Fibroblast of skin of right quadriceps (primary cell): ENCODE data around the gene AIPL1.

Source experiments
- DNase-seq: peaks from one replicate; pipeline ENCODE4 v3.0.0-alpha.2; 2013

Gene AIPL1

GRCh38 chr17:6413065-6413464, 21.9 kb downstream of the AIPL1 start:
- DNase-seq, result peak; percentile 39

GRCh38 chr17:6408735-6409134, 26.2 kb downstream of the AIPL1 start:
- DNase-seq, result no peak

- DNase-seq, result no peak
These were observed 26.6 kb downstream of the AIPL1 start for GRCh38 chr17:6408276-6408675.

DNA sequence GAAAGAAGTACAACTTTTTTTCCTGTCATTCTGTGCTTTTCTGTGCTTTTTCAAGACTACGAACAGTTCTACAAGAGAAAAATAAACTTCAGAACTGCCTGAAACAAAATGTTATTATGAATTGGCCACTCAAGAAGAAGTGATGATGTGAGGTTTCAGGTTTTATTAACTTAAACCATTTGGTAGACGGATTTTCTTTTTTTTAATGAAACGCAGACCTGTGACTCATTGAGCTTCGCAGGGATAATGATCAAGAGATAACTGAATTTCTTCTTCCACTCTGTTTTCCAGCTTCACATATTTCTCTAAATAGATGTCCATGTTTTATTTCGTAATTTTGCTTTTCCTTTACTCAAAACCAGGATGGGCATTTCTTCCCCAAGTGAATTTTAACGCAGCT, 32.7 kb downstream of the AIPL1 start:
- DNase-seq, result peak; percentile 63

- no peak for DNase-seq
These were observed 36.0 kb downstream of the AIPL1 start for GRCh38 chr17:6398955-6399354.

- no peak for DNase-seq
These were observed 40.8 kb downstream of the AIPL1 start for GRCh38 chr17:6394055-6394606.

DNA sequence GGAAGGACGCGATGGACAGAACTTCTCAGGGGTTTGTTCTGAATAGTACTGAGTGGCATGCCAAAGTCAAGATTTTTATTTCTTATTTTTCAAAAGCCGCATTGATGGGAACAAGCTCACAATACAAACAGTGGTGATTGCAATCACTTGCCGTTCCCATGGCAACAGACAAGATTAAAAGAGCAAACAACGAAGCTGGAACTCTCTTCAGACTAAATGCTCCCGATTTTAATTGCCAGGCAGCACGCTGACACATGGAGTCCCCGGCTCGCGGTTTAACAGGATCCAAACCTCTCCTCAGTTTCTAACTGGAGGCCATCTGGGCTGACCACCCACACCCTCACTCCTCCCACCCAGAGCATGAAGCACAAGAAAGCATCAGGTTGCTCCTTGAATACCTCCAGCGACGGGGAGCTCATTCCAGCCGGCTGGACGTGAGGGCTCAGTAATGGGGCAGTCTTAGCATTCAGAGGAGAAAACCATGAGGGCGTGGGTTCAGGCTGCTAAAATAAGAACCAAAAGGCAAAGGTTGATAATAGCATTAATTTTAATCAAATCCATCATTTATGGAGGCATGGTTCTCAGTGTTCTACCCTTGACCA, 41.5 kb downstream of the AIPL1 start:
- DNase-seq, result no peak

DNA sequence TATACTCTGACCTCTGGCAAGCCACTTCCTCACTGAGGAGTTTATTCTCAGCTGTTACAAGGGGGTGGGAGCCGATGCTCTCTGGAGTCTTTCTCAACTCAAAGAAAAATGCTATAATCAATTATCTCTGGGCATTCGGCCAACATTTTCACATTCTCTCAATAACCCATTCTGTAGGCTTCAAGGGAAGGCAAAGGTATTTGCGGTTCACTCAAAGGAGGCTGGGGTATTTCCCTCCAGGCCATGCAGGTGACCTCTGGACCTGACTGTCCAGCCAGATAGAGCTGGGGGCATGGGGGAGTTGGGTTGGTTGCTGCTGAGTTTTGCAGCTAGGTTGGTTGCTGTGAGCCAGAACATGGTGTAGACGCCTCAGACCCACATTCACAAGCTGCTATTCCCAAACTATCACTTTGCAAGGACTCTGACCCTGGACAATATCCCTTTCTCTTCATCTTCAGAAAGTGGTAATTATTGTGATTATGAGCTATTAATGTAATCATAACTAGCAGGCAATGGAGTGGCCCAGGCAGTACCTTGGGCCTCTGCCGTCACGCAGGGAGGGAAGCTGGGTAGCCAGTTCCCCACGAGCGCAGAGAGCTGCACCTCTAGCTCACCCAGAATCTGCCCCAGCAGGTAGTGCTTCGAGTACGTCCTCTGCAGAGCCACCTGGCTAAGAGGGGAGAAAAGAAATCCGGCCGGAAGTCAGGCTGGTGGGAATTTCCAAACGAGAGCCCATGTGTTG, 42.1 kb downstream of the AIPL1 start:
- no peak for DNase-seq

DNA sequence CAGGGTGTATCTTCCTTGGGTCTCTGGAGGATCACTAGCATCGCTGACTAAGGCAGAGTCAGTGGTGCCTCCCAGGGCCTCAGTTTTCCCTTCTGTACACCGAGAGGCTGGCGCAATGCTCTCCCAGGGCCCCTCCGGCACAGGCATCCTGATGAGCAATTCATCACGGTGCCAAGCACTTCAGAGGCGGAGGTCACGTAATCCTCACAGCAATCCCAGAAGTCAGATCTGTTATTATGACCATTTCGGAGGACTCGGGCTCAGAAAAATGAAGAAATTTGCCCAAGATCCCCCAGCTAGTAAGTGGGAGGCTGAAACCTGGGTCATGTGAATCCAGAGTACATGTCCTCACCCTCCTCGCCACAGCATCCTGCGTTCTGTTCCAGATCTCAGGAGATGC, 46.5 kb downstream of the AIPL1 start:
- no peak for DNase-seq

DNA sequence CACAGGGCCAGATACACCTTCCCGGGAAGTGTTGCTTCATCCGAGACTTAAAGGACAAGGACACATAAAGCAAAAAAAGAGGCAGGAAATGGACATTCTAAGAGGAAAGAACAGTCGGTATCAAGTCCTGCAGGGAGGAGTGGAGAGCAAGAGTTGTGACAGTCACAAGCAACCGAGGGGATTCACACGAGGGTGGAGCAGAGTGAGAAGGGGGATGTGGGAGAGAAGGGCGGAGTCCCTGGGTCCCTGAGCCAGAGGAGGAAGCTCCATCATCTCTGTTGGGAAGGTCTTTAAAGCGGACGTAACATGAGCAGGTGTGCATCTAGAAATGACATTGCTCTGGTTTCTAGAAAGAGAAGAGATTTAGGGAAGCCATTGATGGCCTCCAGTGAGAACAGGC, 47.1 kb downstream of the AIPL1 start:
- DNase-seq, result no peak

GRCh38 chr17:6387442-6387841, 47.5 kb downstream of the AIPL1 start:
- DNase-seq, result no peak

DNA sequence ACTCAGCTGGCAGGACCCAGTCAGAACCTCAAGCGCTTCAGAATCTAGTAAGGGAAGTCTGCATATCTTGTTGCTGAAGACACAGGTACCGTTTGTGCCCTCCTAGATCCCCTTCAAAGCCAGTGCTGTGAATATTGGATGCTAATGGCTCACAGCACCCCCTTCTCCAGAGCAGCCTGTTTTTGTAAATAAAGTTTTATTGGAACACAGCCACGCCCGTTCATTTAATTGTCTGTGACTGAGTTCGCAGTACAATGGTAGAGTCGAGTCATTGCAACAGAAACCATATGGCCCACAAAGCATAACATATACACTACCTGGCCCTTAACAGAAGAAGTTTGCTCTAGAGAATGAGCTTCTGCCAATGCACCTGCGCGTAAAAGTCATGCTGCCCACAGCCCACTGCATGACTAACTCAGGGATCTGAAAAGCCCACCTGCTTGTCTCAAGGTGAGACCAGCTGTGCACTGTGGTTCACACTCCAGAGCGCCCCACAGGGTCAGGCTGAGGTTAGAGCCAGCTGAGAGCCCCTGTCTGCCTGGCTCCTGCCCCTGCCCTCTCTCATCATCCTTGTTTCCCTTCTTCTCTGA, 48.8 kb downstream of the AIPL1 start:
- no peak for DNase-seq

GRCh38 chr17:6384481-6384880, 50.4 kb downstream of the AIPL1 start:
- DNase-seq, result no peak

DNA sequence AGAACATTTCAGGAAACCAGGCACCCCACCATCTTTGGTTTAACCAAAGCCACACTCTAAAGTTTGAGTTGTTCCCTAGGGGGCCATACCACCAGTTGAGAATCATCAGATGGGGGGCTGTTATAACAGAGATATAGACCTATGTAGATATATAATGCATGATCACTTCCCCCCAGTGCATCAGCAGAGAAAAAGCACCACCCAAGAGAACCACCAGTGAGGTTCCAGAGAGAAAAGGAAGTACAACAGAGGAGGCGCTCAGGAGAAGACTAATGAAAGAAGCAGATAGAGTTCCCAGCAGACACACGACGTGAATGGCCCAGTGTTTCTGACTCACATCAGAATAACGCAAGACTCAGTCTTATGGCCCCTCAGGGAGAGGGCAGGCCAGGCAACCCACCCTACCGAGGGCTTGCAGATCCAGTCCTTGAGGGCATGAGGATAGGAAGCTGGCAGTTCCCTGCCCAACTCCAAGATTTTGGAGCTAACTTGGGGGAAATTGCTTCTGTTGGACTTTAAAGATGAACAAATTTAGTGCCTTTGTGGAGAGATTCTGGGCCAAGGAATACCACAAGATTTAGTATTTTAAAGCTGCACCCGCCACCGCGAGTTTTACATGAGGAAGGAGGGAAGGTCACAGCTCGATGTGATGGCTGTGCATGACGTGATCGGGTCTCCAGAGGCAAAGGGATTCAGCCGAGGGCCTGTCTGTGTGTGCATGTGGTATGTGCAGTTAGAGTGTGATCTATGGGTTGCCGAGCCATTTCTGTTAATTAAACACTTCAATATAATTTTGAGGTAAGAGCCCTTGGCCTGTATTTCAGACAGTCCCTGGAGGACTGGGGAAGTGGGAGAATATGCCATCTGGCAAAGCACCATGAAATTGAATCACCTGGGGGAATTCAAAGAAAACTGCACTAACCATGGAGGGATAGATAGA, 53.1 kb downstream of the AIPL1 start:
- peak; percentile 43 for DNase-seq

DNA sequence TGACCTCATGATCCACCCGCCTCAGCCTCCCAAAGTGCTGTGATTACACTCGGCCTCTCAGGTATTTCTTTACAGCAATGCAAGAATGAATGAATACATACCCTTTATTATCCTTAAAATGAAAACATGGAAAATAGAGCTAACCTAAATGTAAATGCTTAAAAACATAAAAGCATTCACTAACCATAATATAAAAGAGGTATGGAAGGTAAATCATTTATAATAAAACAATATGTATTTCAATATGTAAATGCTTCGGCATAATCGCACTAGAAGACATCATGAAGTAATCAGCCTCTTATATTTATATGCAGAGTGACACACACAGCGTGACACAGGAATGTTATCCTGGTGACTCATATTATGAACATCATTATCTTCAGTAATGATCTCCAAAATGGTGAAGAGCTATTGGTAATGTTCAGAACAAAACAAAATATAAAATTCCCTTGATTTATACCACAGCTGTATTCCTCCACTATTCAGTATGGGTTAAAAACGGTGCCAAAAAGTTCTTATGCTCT, 53.9 kb downstream of the AIPL1 start:
- peak; percentile 78 for DNase-seq

DNA sequence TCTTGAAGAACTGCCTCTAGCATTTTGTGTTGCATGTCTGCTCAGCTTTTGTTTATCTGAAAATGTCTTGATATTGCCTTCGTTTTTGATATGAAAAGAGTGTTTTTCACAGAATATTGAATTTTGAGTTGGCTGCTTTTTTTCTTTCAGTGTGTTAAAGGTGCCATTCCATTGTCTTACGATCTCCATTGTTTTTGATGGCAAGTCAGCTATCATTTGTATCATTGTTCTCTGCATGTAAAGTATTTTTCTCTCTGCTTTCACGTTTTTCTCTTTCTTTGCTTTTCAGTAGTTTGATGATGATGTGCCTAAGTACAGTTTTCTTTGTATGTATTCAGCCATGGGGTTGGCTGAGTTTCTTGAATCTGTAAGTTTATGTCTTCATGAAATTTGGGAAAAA, 57.0 kb downstream of the AIPL1 start:
- DNase-seq, result no peak

DNA sequence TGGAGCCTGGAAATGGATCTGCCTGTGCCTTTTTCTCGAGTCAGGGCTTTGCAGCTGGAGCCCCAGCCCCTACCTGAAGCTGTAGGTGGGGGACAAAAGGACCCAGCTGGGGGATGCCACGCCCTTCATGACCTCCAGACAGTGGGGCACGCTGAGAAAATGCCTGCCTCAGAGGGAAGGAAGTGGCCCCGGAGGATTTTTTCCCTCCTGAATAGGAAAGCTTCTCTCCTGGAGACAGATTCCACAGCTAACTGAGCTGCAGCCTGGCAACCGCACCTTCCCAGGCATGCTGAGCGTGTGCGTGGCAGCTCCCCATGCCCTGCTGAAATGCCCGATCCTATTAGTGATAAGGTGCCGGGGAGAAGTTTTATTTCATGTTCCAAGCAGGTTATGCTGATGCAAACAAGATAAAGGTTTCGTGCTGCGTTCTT, 58.0 kb downstream of the AIPL1 start:
- no peak for DNase-seq

DNA sequence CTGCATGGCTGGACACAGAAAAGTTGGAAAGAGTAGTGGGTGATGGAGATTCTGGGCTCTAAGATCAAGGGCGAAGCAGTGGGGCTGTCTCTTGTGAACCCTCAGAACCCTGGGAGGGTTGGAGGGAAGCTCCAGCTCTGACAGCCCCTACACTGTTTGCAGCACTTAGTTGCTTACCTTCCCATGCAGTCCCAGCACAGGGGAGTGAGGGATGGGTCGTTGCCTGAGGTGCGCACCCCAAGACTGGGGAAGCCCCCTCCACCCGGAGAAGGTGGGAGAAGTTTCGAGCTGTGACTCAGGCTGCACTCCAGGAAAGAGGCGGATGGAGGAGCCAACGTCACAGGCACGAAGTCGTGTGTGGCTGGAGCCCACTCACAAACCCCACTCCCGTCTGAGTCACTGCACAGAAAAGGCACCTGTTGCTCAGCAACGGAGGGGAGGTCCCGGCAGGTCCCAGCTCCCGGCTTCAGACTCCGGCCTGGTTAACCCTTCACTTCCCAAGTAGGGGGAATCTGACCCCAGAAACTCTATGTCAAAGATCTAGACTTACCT, 60.1 kb downstream of the AIPL1 start:
- peak; percentile 70 for DNase-seq

DNA sequence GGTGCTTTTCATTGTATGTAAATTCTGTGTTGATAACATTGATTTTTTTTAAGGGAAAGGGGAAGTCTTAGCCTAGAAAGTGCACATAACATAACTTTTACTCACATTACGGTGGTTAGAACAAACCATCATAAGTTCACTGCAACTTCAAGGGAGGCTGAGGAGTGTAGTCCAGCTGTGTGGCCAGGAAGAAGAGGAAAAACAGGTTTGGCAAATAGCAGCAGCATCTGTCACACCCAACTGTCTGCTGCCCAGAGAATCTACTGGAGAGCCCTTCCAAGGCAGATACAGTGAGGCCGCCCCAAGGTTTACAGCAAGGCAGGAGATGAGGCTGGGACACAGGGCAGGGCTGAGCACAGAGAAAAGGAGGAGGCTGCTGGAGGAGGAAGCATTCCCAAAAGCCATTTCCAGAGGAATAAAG, 60.6 kb downstream of the AIPL1 start:
- DNase-seq, result peak; percentile 25
